Panc1 (cell line): ENCODE results near the gene SLC4A1. TPM values are rescaled to one million over a fixed set of nuclear protein-coding genes. Genes with fewer than 3 reads are reported as not detected.

Experiments
- ATAC-seq: fragments of 200-7000 bp; cut with Tn5 transposase; 2 replicates; pipeline ENCODE4 v1.9.1; 2020; ENCODE audit warnings: mild to moderate bottlenecking, moderate library complexity
- BruUV-seq: library from RNA; stranded (reverse); fragments of 400-500 nt; replicated peaks from 2 replicates; lab custom pipeline; 2021; lab: Mats Ljungman, UMichigan
- CTCF ChIA-PET: fragments of 300-600 bp; sonication (Branson Sonifier 250); formaldehyde crosslinking; loops from one replicate; lab custom pipeline; 2022; ENCODE audit warnings: antibody characterized with exemption; lab: Charles Lee
- POLR2A ChIA-PET: fragments of 300-600 bp; sonication (Branson Sonifier 250); formaldehyde crosslinking; loops from one replicate; lab custom pipeline; 2022; ENCODE audit warnings: antibody characterized with exemption; lab: Charles Lee
- DNase-seq: peaks from one replicate; pipeline ENCODE4 v3.0.0-alpha.2; 2010; ENCODE audit warnings: low read depth, low spot score
- H3K27ac ChIP-seq: 2 replicates; pipeline ENCODE4 v1.5.1; 2011; ENCODE audit warnings: mild to moderate bottlenecking, low read length, inconsistent platforms
- H3K27me3 ChIP-seq: fragments of 200-500 bp; sonication (Bioruptor generic); 2 replicates; pipeline ENCODE4 v1.6.0; 2014; ENCODE audit warnings: low read length, inconsistent platforms; ENCODE audit not compliant: control insufficient read depth, insufficient read depth
- H3K36me3 ChIP-seq: fragments of 200-500 bp; sonication (Bioruptor generic); 2 replicates; pipeline ENCODE4 v1.5.1; 2014; ENCODE audit warnings: inconsistent platforms, mild to moderate bottlenecking, low read length, moderate library complexity; ENCODE audit not compliant: control insufficient read depth, insufficient read depth
- H3K4me1 ChIP-seq: 2 replicates; pipeline ENCODE4 v1.5.1; 2011; ENCODE audit warnings: inconsistent platforms, mild to moderate bottlenecking, low read length, moderate library complexity; ENCODE audit not compliant: control insufficient read depth, insufficient read depth
- H3K4me3 ChIP-seq, 2 experiments: 2 replicates each; pipeline ENCODE4 v1.5.1; 2011 to 2012; ENCODE audit warnings: low read depth in 2 of 2, low read length in 2 of 2, mild to moderate bottlenecking in 2 of 2, inconsistent platforms in 1 of 2, moderate library complexity in 1 of 2
- H3K9me3 ChIP-seq: fragments of 200-500 bp; sonication (Bioruptor generic); 2 replicates; pipeline ENCODE4 v1.5.1; 2014; ENCODE audit warnings: low read depth, mild to moderate bottlenecking, inconsistent platforms, low read length, moderate library complexity; ENCODE audit not compliant: control insufficient read depth, insufficient read depth
- CTCF ChIP-seq: fragments of 450-650 bp; IDR thresholded peaks from 2 replicates; pipeline ENCODE4 v1.5.1; 2017; ENCODE audit warnings: mild to moderate bottlenecking
- POLR2AphosphoS5 ChIP-seq: IDR thresholded peaks from 2 replicates; pipeline ENCODE4 v1.6.1; 2012; ENCODE audit warnings: mild to moderate bottlenecking, low read depth, low read length, moderate library complexity
- REST ChIP-seq, 2 experiments: IDR thresholded peaks; 2 replicates each; pipeline ENCODE4 v1.6.1; 2011 to 2012; ENCODE audit warnings: low read depth in 2 of 2, control low read depth in 1 of 2, low read length in 1 of 2, mild to moderate bottlenecking in 1 of 2, moderate library complexity in 1 of 2; ENCODE audit not compliant: insufficient read depth in 1 of 2
- SIN3A ChIP-seq: IDR thresholded peaks from 2 replicates; pipeline ENCODE4 v1.6.1; 2012; ENCODE audit warnings: low read depth, mild to moderate bottlenecking, low read length, moderate library complexity, borderline replicate concordance; ENCODE audit not compliant: insufficient read depth
- TCF7L2 ChIP-seq: IDR thresholded peaks from 2 replicates; pipeline ENCODE4 v1.6.1; 2011; ENCODE audit warnings: mild to moderate bottlenecking, low read depth, low read length, inconsistent platforms
- in situ Hi-C: cut with HindIII; loops from 2 replicates; pipeline ENCODE4 v1.10.0; 2016; ENCODE audit warnings: low sequenced_read_pairs, low pct_unique_long_range_greater_than_20kb
- intact Hi-C: fragments of 100-400 bp; cut with micrococcal nuclease; formaldehyde crosslinking; loops from one replicate; pipeline ENCODE4 v1.10.0; 2022; ENCODE audit not compliant: unreplicated experiment
- total RNA-seq: library from RNA; stranded (reverse); gene quantifications from one replicate; pipeline ENCODE4 v1.2.1, GENCODE V29; 2021; ENCODE audit not compliant: unreplicated experiment

SLC4A1 gene
- total RNA-seq, 1 experiment from 2014 or later, result not detected

GRCh38 chr17:44204441-44204882 lies 63.5 kb downstream of the SLC4A1 start:
- DNase-seq, result no peak

GRCh38 chr17:44203731-44204440 lies 64.0 kb downstream of the SLC4A1 start:
- peak; percentile 81 for TF ChIP-seq CTCF
- no peak for TF ChIP-seq TCF7L2

More at GRCh38 chr17:44204441-44204882, 63.5 kb downstream of the SLC4A1 start:
- ATAC-seq, result no peak
- ChIA-PET POLR2A (no interaction called here), CTCF (no interaction called here)
- Histone ChIP-seq H3K4me1 (peaks cover 14% of the 10 kb centered on the region), H3K27me3 (no peaks in the 10 kb centered on the region), H3K9me3 (no peaks in the 10 kb centered on the region), H3K36me3 (no peaks in the 10 kb centered on the region), H3K4me3 (no peak overlapping the region), H3K27ac (no peak overlapping the region)
- TF ChIP-seq CTCF, result no peak
- no peak for TF ChIP-seq SIN3A
- TF ChIP-seq TCF7L2, result no peak
- no peak for TF ChIP-seq REST (IDR thresholded peaks at IDR 0.05; ENCODE audit: insufficient read depth in 1 of 2, low read depth in 2 of 2, low read length in 1 of 2)
- TF ChIP-seq POLR2AphosphoS5, result no peak
- intact Hi-C loops, result no loop called here
- in situ Hi-C loops, result no loop called here
- no TSS peak for BruUV-seq

More at GRCh38 chr17:44203731-44204440, 64.0 kb downstream of the SLC4A1 start:
- no peaks in the 10 kb centered on the region for H3K27me3 ChIP-seq
- ChIA-PET POLR2A (no interaction called here), CTCF (no interaction called here)
- H3K4me1 ChIP-seq, result peaks cover 14% of the 10 kb centered on the region
- H3K9me3 ChIP-seq, result no peaks in the 10 kb centered on the region
- in situ Hi-C loops (no loop called here), intact Hi-C loops (no loop called here)
- H3K4me3 ChIP-seq, result no peak overlapping the region
- H3K27ac ChIP-seq, result no peak overlapping the region
- BruUV-seq, result no TSS peak
- DNase-seq, result no peak
- no peak for ATAC-seq
- H3K36me3 ChIP-seq, result no peaks in the 10 kb centered on the region; the same call in 1 of the 2 replicates
